CD1c-positive myeloid dendritic cell (primary cell): ENCODE measurements around the gene BTBD9.

Experiments
- DNase-seq: peaks from one replicate; pipeline ENCODE4 v3.0.0-alpha.2; 2016; ENCODE audit errors: extremely low spot score

The BTBD9 gene

GRCh38 chr6:38639498-38640215, at the start of gene BTBD9:
Gene BTBD9 (minus strand): TSS chr6:38639929.
- peak; percentile 92 for DNase-seq

- no peak for DNase-seq
These were observed 48.9 kb upstream of the BTBD9 start for GRCh38 chr6:38688579-38689087.

GRCh38 chr6:38687549-38687948, 47.8 kb upstream of the BTBD9 start:
- DNase-seq = no peak

- DNase-seq = no peak
These were observed 47.3 kb upstream of the BTBD9 start for GRCh38 chr6:38687043-38687353.

- no peak for DNase-seq
These were observed 46.7 kb upstream of the BTBD9 start for GRCh38 chr6:38686270-38687042.

GRCh38 chr6:38684904-38685303, 45.2 kb upstream of the BTBD9 start:
- no peak for DNase-seq

GRCh38 chr6:38684237-38684636, 44.5 kb upstream of the BTBD9 start:
- no peak for DNase-seq

- no peak for DNase-seq
These were observed 42.1 kb upstream of the BTBD9 start for GRCh38 chr6:38681850-38682249.

- no peak for DNase-seq
These were observed 39.9 kb upstream of the BTBD9 start for GRCh38 chr6:38679668-38680067.

GRCh38 chr6:38678178-38678760, 38.5 kb upstream of the BTBD9 start:
- no peak for DNase-seq

GRCh38 chr6:38676974-38677544, 37.3 kb upstream of the BTBD9 start:
- peak; percentile 31 for DNase-seq

- no peak for DNase-seq
These were observed 36.7 kb upstream of the BTBD9 start for GRCh38 chr6:38676236-38676973.

GRCh38 chr6:38673397-38674165, 33.9 kb upstream of the BTBD9 start:
- DNase-seq = peak; percentile 53

GRCh38 chr6:38671885-38672467, 32.2 kb upstream of the BTBD9 start:
- peak; percentile 48 for DNase-seq

GRCh38 chr6:38658418-38659167, 18.9 kb upstream of the BTBD9 start:
- no peak for DNase-seq

GRCh38 chr6:38656896-38657295, 17.2 kb upstream of the BTBD9 start:
- no peak for DNase-seq

GRCh38 chr6:38654263-38654662, 14.5 kb upstream of the BTBD9 start:
- DNase-seq = no peak

GRCh38 chr6:38651121-38651784, 11.5 kb upstream of the BTBD9 start:
- no peak for DNase-seq

- no peak for DNase-seq
These were observed 10.6 kb upstream of the BTBD9 start for GRCh38 chr6:38650207-38650752.
